NT2/D1 (cell line): ENCODE measurements around the gene KCNN3.

Source experiments
- DNase-seq: peaks from one replicate; pipeline ENCODE4 v3.0.0-alpha.2; 2011; ENCODE audit warnings: low read depth, low spot score
- H3K27me3 ChIP-seq: 2 replicates; pipeline ENCODE4 v1.6.0; 2011; ENCODE audit warnings: mild to moderate bottlenecking; ENCODE audit not compliant: insufficient read length, insufficient read depth
- H3K36me3 ChIP-seq: 2 replicates; pipeline ENCODE4 v1.6.1; 2011; ENCODE audit warnings: mild to moderate bottlenecking, low read length, mixed read lengths; ENCODE audit not compliant: insufficient read depth, insufficient read length
- H3K4me1 ChIP-seq: 2 replicates; pipeline ENCODE4 v1.5.1; 2011; ENCODE audit not compliant: insufficient read depth, insufficient read length
- H3K4me3 ChIP-seq: 2 replicates; pipeline ENCODE4 v1.5.1; 2011; ENCODE audit warnings: low read depth; ENCODE audit not compliant: insufficient read length
- H3K9ac ChIP-seq: 2 replicates; pipeline ENCODE4 v1.6.0; 2011; ENCODE audit warnings: low read depth; ENCODE audit not compliant: insufficient read length
- H3K9me3 ChIP-seq: 2 replicates; pipeline ENCODE4 v1.5.1; 2011; ENCODE audit warnings: mild to moderate bottlenecking, low read length; ENCODE audit not compliant: insufficient read depth
- SUZ12 ChIP-seq: IDR thresholded peaks from 2 replicates; pipeline ENCODE4 v1.6.1; 2011; ENCODE audit not compliant: insufficient read length, insufficient read depth; ENCODE audit errors: extremely low read depth
- YY1 ChIP-seq: IDR thresholded peaks from 2 replicates; pipeline ENCODE4 v1.6.1; 2011; ENCODE audit not compliant: insufficient read length, insufficient read depth
- ZNF274 ChIP-seq: IDR thresholded peaks from 2 replicates; pipeline ENCODE4 v1.6.1; 2011; ENCODE audit warnings: mild to moderate bottlenecking, low read depth, low read length

The KCNN3 gene

GRCh38 chr1:154784924-154785531 lies 85.1 kb downstream of the KCNN3 start:
- no peak for DNase-seq
- H3K4me1 ChIP-seq, result peaks cover 24% of the 10 kb centered on the region
- H3K9ac ChIP-seq, result no peak overlapping the region
- no peaks in the 10 kb centered on the region for H3K36me3 ChIP-seq
- no peaks in the 10 kb centered on the region for H3K9me3 ChIP-seq
- TF ChIP-seq YY1 (no peak), SUZ12 (no peak), ZNF274 (no peak)
- no peaks in the 10 kb centered on the region for H3K27me3 ChIP-seq
- H3K4me3 ChIP-seq, result no peak overlapping the region

DNA sequence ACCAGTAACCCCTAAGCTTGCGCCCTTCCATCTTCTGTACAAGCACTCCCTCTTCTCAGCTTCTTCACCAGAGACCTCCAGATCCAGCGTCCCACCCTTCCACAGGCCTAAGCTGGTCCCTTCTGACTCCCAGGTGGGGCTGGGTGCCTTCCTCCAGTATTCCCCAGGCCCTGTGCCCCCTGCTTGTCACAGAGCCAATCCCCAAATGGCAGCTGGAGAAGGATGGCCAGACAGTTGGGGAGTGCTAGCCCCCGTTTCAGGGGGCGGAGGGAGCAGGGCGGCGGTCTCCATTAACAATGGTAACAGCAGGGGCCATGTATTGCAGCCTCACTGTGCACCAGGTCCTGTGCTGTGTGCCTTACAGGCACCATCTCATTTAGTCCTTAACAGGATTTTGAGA lies 85.7 kb downstream of the KCNN3 start:
- DNase-seq, result no peak
- Histone ChIP-seq H3K27me3 (no peaks in the 10 kb centered on the region), H3K9me3 (peaks cover 5% of the 10 kb centered on the region; the same call in 1 of the 2 replicates), H3K36me3 (no peaks in the 10 kb centered on the region), H3K4me1 (peaks cover 24% of the 10 kb centered on the region), H3K9ac (no peak overlapping the region), H3K4me3 (no peak overlapping the region)
- TF ChIP-seq YY1 (no peak), SUZ12 (no peak), ZNF274 (no peak)

DNA sequence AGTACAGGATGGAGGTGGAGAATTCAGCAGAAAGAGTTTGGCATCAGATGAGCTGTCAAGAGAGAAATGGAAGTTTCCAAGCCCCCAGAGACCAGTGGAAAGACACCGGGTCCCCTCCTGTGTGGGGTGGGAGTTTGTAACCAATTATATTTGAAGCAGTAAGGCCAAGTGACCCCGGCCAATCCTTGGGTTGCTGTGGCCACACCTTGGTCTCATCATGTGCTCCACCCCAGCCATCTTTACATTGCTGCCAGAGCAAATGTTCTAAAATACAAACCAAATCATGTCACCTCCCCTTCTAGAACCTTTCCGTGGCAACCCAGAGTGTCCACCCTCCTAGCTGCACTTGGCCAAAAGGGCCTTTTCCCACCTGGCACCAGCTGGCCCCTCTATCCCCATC lies 86.1 kb downstream of the KCNN3 start:
- peaks cover 24% of the 10 kb centered on the region for H3K4me1 ChIP-seq
- TF ChIP-seq YY1 (no peak), SUZ12 (no peak)
- peaks cover 10% of the 10 kb centered on the region for H3K9me3 ChIP-seq
- H3K4me3 ChIP-seq, result no peak overlapping the region
- no peaks in the 10 kb centered on the region for H3K36me3 ChIP-seq
- H3K27me3 ChIP-seq, result no peaks in the 10 kb centered on the region
- no peak for DNase-seq
- no peak overlapping the region for H3K9ac ChIP-seq

DNA sequence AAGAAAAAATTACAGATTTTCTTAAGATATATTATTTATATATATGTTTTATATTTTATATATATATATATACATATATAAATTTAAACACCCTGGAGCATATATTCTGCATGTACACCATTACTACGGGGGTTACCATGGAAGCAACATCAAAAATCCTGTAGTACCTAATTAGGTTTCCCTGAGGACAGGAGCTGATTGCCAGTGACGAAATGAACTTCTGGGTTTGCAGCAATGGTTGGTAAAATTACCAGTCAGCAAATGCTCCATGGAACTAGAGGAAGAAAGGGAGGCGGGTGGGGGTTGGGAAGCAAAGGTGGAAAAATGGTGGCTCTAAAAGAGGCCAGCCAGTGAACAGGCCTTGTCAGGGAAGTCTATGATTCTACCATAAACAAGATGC lies 89.5 kb downstream of the KCNN3 start:
- H3K9ac ChIP-seq, result no peak overlapping the region
- DNase-seq, result no peak
- no peaks in the 10 kb centered on the region for H3K27me3 ChIP-seq
- peaks cover 37% of the 10 kb centered on the region for H3K9me3 ChIP-seq
- peaks cover 11% of the 10 kb centered on the region for H3K4me1 ChIP-seq
- TF ChIP-seq SUZ12, result no peak
- TF ChIP-seq ZNF274, result no peak
- TF ChIP-seq YY1, result no peak
- no peak overlapping the region for H3K4me3 ChIP-seq
- H3K36me3 ChIP-seq, result no peaks in the 10 kb centered on the region

DNA sequence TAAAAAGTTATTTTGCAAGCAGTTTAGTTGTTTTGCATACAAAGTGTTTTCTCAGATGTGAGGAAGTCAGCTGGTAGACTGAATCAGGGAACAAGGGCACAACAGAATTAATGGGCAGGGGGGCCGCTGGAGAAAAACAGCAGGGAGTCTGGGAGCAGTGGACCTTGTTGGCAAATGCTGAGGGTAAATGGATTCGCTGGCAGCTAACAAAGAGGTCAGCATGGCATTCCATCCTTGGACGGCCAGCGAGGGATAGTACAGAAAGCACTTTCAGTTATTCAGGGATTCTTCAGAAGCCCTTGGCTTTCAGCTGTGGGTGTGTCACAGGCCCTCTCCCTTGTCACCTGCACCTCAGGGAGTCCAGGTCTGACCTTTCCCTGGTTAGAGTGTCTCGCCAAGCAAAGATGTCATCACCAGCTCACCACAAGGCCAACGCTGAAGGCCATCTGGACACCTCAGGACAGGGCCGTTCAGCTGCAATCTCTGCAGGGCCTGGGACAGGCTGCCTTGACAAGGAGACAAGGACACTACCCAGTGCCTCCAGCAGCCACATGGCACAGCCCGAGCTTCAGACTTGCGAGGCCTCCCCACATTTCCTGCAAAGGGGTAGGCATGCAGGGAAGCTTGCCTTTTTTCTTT lies 90.4 kb downstream of the KCNN3 start:
- TF ChIP-seq SUZ12 (no peak), YY1 (no peak), ZNF274 (no peak)
- Histone ChIP-seq H3K9me3 (peaks cover 37% of the 10 kb centered on the region), H3K27me3 (no peaks in the 10 kb centered on the region), H3K4me3 (no peak overlapping the region), H3K36me3 (no peaks in the 10 kb centered on the region), H3K9ac (no peak overlapping the region), H3K4me1 (peaks cover 6% of the 10 kb centered on the region)
- no peak for DNase-seq

- Histone ChIP-seq H3K4me3 (no peak overlapping the region), H3K9me3 (peaks cover 37% of the 10 kb centered on the region), H3K27me3 (no peaks in the 10 kb centered on the region), H3K9ac (no peak overlapping the region), H3K36me3 (no peaks in the 10 kb centered on the region), H3K4me1 (peaks cover 4% of the 10 kb centered on the region)
- no peak for DNase-seq
- TF ChIP-seq YY1, result no peak
- no peak for TF ChIP-seq SUZ12
- no peak for TF ChIP-seq ZNF274
Observed at GRCh38 chr1:154778944-154779343, 91.1 kb downstream of the KCNN3 start.

DNA sequence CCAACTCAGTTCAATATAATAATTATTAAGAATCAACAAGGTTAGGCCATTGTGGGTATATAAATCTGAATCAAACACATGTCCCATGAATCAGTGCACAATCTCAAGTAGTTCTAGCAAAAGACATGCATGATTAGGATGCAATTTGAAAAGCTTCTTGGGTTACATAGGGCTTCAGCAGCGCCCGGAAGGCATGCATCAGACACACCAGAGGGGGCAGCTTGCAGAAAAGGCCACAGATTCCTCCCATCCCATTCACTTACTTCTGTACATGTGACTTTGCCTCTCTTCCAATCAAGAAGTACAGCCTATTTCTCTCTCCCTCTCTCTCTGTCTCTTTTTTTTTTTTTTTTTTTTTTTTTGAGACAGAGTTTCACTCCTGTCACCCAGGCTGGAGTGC lies 91.8 kb downstream of the KCNN3 start:
- no peak overlapping the region for H3K9ac ChIP-seq
- H3K9me3 ChIP-seq, result peaks cover 37% of the 10 kb centered on the region
- no peaks in the 10 kb centered on the region for H3K27me3 ChIP-seq
- H3K36me3 ChIP-seq, result no peaks in the 10 kb centered on the region
- TF ChIP-seq SUZ12 (no peak), ZNF274 (no peak), YY1 (no peak)
- no peak for DNase-seq
- H3K4me3 ChIP-seq, result no peak overlapping the region
- peaks cover 4% of the 10 kb centered on the region for H3K4me1 ChIP-seq

- Histone ChIP-seq H3K9me3 (peaks cover 37% of the 10 kb centered on the region), H3K27me3 (no peaks in the 10 kb centered on the region), H3K4me1 (peaks cover 6% of the 10 kb centered on the region), H3K4me3 (no peak overlapping the region), H3K9ac (no peak overlapping the region), H3K36me3 (no peaks in the 10 kb centered on the region)
- DNase-seq, result no peak
- TF ChIP-seq SUZ12 (no peak), ZNF274 (no peak), YY1 (no peak)
Observed at GRCh38 chr1:154777781-154778180, 92.3 kb downstream of the KCNN3 start.
